GM12878 (cell line): Measurements from ENCODE around the gene CEP250. TPM values are rescaled to one million over a fixed set of nuclear protein-coding genes. Genes with fewer than 3 reads are reported as not detected.

Source experiments
- ATF2 ChIP-seq: IDR thresholded peaks from 2 replicates; pipeline ENCODE4 v1.6.1; 2012; ENCODE audit warnings: low read length, inconsistent platforms
- ATF3 ChIP-seq: IDR thresholded peaks from 2 replicates; pipeline ENCODE4 v1.6.1; 2011; ENCODE audit warnings: low read depth, mild to moderate bottlenecking, low read length, moderate library complexity, borderline replicate concordance; ENCODE audit errors: extremely low read depth
- CBX5 ChIP-seq: sonication (generic); IDR thresholded peaks from 2 replicates; pipeline ENCODE4 v1.6.1; 2016; ENCODE audit warnings: low read depth, moderate library complexity, mild to moderate bottlenecking, inconsistent platforms
- CHD2 ChIP-seq: IDR thresholded peaks from 2 replicates; pipeline ENCODE4 v1.6.1; 2011; ENCODE audit warnings: low read depth, low read length, improper control_type of control experiment, borderline replicate concordance
- ELK1 ChIP-seq: IDR thresholded peaks from 2 replicates; pipeline ENCODE4 v1.6.1; 2012; ENCODE audit warnings: low read depth, low read length, improper control_type of control experiment
- FOS ChIP-seq: IDR thresholded peaks from 3 replicates; pipeline ENCODE4 v1.6.1; 2011; ENCODE audit warnings: borderline replicate concordance; ENCODE audit not compliant: insufficient read length; ENCODE audit errors: extremely low read depth
- FOXM1 ChIP-seq: IDR thresholded peaks from 2 replicates; pipeline ENCODE4 v1.6.1; 2012; ENCODE audit warnings: low read depth, mild to moderate bottlenecking, inconsistent platforms, low read length, moderate library complexity
- GABPA ChIP-seq: IDR thresholded peaks from 2 replicates; pipeline ENCODE4 v1.6.1; 2014; ENCODE audit warnings: antibody characterized with exemption, low read depth, mild to moderate bottlenecking, inconsistent platforms
- IKZF2 ChIP-seq, 2 experiments: fragments of 450-650 bp; IDR thresholded peaks; 2 replicates each; pipeline ENCODE4 v1.6.1; 2017; ENCODE audit warnings: mild to moderate bottlenecking in 2 of 2, moderate library complexity in 2 of 2
- IRF3 ChIP-seq: fragments of 450-650 bp; IDR thresholded peaks from 2 replicates; pipeline ENCODE4 v1.6.1; 2014; ENCODE audit warnings: mild to moderate bottlenecking
- KDM1A ChIP-seq: fragments of 200-600 bp; sonication (generic); IDR thresholded peaks from 2 replicates; pipeline ENCODE4 v1.6.1; 2016; ENCODE audit warnings: borderline replicate concordance
- KLF5 ChIP-seq: fragments of 450-650 bp; IDR thresholded peaks from 2 replicates; pipeline ENCODE4 v1.6.1; 2014; ENCODE audit warnings: mild to moderate bottlenecking; ENCODE audit not compliant: partially characterized antibody
- MLLT1 ChIP-seq: fragments of 450-650 bp; IDR thresholded peaks from 2 replicates; pipeline ENCODE4 v1.6.1; 2016; ENCODE audit warnings: mild to moderate bottlenecking
- MYB ChIP-seq: fragments of 150-350 bp; IDR thresholded peaks from 2 replicates; pipeline ENCODE4 v1.6.1; 2014; ENCODE audit warnings: mild to moderate bottlenecking, low read depth, low read length, borderline replicate concordance
- PAX5 ChIP-seq: IDR thresholded peaks from 2 replicates; pipeline ENCODE4 v1.6.1; 2011; ENCODE audit warnings: low read depth, low read length, borderline replicate concordance
- POLR2AphosphoS2 ChIP-seq: IDR thresholded peaks from 2 replicates; pipeline ENCODE4 v1.6.1; 2011; ENCODE audit warnings: low read depth, mild to moderate bottlenecking, low read length, improper control_type of control experiment, moderate library complexity
- RB1 ChIP-seq: fragments of 450-650 bp; formaldehyde crosslinking; IDR thresholded peaks from 2 replicates; pipeline ENCODE4 v1.6.1; 2017; ENCODE audit warnings: mild to moderate bottlenecking, borderline replicate concordance
- SKIL ChIP-seq: fragments of 450-650 bp; IDR thresholded peaks from 2 replicates; pipeline ENCODE4 v1.6.1; 2017; ENCODE audit warnings: mild to moderate bottlenecking, low read depth, inconsistent platforms; ENCODE audit not compliant: poor library complexity, severe bottlenecking
- SPI1 ChIP-seq: IDR thresholded peaks from 2 replicates; pipeline ENCODE4 v1.6.1; 2011; ENCODE audit warnings: low read depth, mild to moderate bottlenecking, low read length, moderate library complexity, borderline replicate concordance; ENCODE audit not compliant: insufficient read depth
- ZNF384 ChIP-seq: IDR thresholded peaks from 2 replicates; pipeline ENCODE4 v1.6.1; 2012; ENCODE audit warnings: low read depth, mild to moderate bottlenecking, low read length, improper control_type of control experiment, borderline replicate concordance
- polyA plus RNA-seq, 11 experiments: library from polyadenylated mRNA; depleted of rRNA in 4 of 11; unstranded in 6 of 11; stranded (reverse) in 5 of 11; fragments of >200 nt; fragmentation: Nextera tagmentation in 4 of 11; fragmentation: Illumina TruSeq in 1 of 11; extraction: Ambion mirVana in 4 of 11; extraction: Trizol in 1 of 11; gene quantifications; 1 replicate in 1 of 11; 2 replicates in 10 of 11; pipeline versions ENCODE4 v1.2.1 to v1.2.3, GENCODE V29; 2011 to 2016; ENCODE audit warnings: inconsistent platforms in 2 of 11, missing spikeins in 2 of 11, low read depth in 1 of 11
- total RNA-seq, 4 experiments: library from RNA; depleted of rRNA in 3 of 4; stranded (reverse); fragments of >200 nt in 3 of 4; fragmentation: Illumina TruSeq in 1 of 4; extraction: Trizol in 1 of 4; gene quantifications; 2 replicates each; pipeline versions ENCODE4 v1.2.1 to v1.2.3, GENCODE V29; 2013 to 2021

CEP250 gene
- total and polyA plus RNA-seq, 10 of the 15 experiments (the other 5 are each of a cell fraction or from before 2014, with no cell fraction given): 2.4 to 41.6 (median 25.7) TPM

- TF ChIP-seq SKIL (no peak), KDM1A (no peak), MYB (no peak), ATF2 (no peak), MLLT1 (peak; percentile 97), GABPA (peak; percentile 89), SPI1 (no peak), ELK1 (no peak; the same call in 1 of the 2 replicates), CHD2 (no peak), KLF5 (no peak), ZNF384 (no peak), IKZF2 (IDR thresholded peaks at IDR 0.05) (no peak), RB1 (peak; percentile 65; the same call in 1 of the 2 replicates), ATF3 (no peak), FOXM1 (no peak), IRF3 (0 out of 2 replicates have a peak, but pooled peaks have one; percentile 24), CBX5 (no peak), POLR2AphosphoS2 (0 out of 2 replicates have a peak, but pooled peaks have one; percentile 54), FOS (no peak), PAX5 (no peak; the same call in 1 of the 2 replicates)
These were observed 86.6 kb downstream of the CEP250 start, which contains the start of gene ERGIC3 (continued) for GRCh38 chr20:35541783-35542662.
